Measurements from ENCODE around the gene H2AZ2. TPM values are rescaled to one million over a fixed set of nuclear protein-coding genes. Genes with fewer than 3 reads are reported as not detected.
A peak's percentile ranks its signal among the peaks of the same experiment; 100 is the strongest.

H2AZ2 gene
- total RNA-seq, 1 donor from 2014 or later = 156 TPM

DNA sequence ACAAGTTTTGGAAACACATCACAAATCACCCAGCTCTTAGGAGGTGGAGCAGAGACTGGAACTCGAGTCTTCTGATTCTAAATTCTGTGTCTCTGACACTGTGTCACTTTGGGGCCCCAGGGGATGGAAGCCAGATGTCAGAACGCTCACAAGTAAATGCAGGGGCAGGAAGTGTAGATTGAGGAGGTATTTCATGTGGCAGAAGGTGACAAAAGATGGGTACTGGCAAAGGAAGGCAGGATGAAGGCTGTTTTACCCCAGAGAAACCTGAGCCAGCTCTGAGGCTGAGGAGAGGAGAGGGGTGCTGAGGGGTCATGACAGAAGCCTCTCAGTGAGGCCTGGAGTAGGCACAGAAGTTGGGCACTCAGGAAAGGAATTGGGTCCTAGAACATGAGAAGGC, 43.5 kb upstream of the H2AZ2 start:
- TF ChIP-seq, protein P1, sequence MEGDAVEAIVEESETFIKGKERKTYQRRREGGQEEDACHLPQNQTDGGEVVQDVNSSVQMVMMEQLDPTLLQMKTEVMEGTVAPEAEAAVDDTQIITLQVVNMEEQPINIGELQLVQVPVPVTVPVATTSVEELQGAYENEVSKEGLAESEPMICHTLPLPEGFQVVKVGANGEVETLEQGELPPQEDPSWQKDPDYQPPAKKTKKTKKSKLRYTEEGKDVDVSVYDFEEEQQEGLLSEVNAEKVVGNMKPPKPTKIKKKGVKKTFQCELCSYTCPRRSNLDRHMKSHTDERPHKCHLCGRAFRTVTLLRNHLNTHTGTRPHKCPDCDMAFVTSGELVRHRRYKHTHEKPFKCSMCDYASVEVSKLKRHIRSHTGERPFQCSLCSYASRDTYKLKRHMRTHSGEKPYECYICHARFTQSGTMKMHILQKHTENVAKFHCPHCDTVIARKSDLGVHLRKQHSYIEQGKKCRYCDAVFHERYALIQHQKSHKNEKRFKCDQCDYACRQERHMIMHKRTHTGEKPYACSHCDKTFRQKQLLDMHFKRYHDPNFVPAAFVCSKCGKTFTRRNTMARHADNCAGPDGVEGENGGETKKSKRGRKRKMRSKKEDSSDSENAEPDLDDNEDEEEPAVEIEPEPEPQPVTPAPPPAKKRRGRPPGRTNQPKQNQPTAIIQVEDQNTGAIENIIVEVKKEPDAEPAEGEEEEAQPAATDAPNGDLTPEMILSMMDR (IDR thresholded peaks at IDR 0.05; ENCODE audit: unreplicated experiment) = no peak
- no peak for DNase-seq (ENCODE audit: low spot score in 2 of 2, unreplicated experiment in 2 of 2)
- Mint-ChIP-seq H3K4me1 (no peaks in the 10 kb centered on the region), H3K36me3 (no peaks in the 10 kb centered on the region), H3K9me3 (no peaks in the 10 kb centered on the region), H3K27me3 (ENCODE audit: low read depth) (peaks cover 10% of the 10 kb centered on the region), H3K4me3 (no peak overlapping the region), H3K27ac (no peak overlapping the region)

DNA sequence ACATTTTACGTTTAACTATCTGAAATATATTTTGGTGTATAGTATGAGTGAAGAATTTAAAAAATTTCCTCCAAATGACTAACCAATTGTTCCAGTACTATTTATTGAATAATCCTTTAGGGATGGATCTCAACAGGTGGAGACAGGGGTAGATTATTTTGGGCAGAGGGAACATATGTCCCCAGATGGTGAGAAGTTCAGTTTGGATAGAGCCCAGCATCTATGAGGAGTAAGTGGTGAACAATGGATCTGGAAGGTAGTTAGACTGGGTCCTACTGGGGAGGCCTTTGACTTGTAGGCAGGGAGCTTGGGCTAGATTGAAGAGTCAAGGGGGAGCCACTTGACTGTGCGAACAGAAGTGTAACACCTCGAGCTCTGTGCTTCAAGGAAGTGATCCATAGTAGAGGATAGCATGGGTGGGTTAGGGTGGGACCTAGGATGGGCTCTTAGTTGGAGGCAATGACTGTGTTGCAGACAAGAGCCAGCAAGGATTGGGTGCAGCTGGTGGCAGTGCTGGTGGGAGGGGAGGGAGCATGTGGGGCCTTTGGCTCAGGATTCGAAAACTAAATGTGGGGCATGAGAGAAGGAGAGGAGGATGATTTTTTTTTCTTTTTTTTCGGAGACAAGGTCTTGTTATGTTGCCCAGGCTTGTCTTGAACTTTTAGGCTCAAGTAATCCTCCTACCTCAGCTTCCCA, 41.3 kb upstream of the H2AZ2 start:
- DNase-seq (ENCODE audit: low spot score in 2 of 2, unreplicated experiment in 2 of 2) = no peak
- Mint-ChIP-seq H3K27ac (no peak overlapping the region), H3K4me3 (no peak overlapping the region), H3K27me3 (ENCODE audit: low read depth) (peaks cover 4% of the 10 kb centered on the region), H3K4me1 (peaks cover 9% of the 10 kb centered on the region), H3K36me3 (peaks cover 3% of the 10 kb centered on the region), H3K9me3 (no peaks in the 10 kb centered on the region)
- TF ChIP-seq, protein P1 (IDR thresholded peaks at IDR 0.05; ENCODE audit: unreplicated experiment) = no peak

DNA sequence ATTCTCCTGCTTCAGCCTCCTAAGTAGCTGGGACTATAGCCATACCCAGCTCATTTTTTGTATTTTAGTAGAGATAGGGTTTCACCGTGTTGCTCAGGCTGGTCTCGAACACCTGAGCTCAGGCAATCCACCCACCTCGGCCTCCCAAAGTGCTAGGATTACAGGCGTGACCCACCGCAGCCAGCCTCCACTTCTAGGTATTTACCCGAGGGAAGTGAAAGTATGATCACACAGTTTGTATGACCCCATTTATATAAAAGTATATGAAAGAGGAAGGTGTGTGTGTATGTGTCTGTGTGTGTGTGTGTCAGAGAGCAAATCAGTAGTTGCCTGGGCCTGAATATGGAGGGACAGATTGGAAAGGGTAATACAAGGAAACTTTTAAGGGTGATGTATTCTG, 39.4 kb upstream of the H2AZ2 start:
- Mint-ChIP-seq H3K4me3 (no peak overlapping the region), H3K9me3 (no peaks in the 10 kb centered on the region), H3K4me1 (peaks cover 27% of the 10 kb centered on the region), H3K27me3 (ENCODE audit: low read depth) (peaks cover 2% of the 10 kb centered on the region), H3K27ac (no peak overlapping the region), H3K36me3 (peaks cover 3% of the 10 kb centered on the region)
- DNase-seq (ENCODE audit: low spot score in 2 of 2, unreplicated experiment in 2 of 2) = no peak
- TF ChIP-seq, protein P1 (IDR thresholded peaks at IDR 0.05; ENCODE audit: unreplicated experiment) = no peak

DNA sequence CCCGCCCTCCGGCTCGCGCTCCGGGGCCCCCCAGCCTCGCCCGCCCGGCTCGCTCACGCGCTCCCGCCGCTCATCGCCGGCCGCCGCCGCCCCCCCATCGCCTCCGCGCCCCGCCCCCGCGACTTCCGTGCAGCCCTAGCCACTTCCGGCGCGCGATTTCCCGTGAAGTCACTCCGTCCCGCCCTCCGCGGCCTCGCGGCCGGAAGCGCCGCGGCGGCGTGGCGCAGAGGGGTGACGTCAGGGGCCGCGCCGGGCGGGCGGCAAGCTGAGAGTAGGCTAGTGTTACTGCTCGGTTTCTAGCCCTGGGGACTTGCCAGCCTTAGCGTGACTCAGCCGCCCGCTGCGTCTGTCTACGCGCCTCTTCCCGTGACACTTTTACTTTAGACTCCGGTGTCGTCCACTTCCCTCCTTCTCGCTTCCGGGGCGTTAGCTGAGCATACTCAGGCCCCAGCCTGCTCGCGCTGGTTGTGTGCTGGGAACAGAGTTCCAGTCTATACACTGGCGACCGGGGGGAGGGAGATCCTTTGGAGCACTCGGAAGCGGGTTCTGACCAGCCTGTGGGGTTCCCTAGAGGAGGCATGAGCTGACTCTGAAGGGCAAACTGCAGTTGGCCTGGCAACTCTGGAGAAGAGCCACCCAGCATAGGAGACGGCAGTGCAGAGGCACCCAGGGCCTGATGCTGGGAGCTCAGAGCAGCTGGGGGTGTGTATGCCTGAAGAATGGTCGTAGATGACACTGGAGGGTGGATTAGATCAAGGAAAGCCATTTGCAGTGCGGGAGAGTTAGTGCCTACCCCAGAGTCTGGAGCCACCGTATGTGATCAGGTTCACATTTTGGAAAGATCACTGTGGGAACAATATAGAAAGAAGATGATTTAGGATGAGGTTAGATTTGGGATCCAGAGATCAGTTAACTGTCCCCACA, 37.8 kb upstream of the H2AZ2 start, which contains the start of gene PURB:
PURB (minus strand) TSS at position 137 of the 924 bp plus-strand sequence. CDS start 182 bp downstream, outside the sequence.
- Mint-ChIP-seq H3K9me3 (no peaks in the 10 kb centered on the region), H3K4me3 (peak within 1 kb of the TSS; percentile 99), H3K4me1 (peaks cover 40% of the 10 kb centered on the region), H3K36me3 (peaks cover 4% of the 10 kb centered on the region), H3K27me3 (ENCODE audit: low read depth) (no peaks in the 10 kb centered on the region), H3K27ac (peak within 1 kb of the TSS; percentile 100)
- TF ChIP-seq, protein P1 (IDR thresholded peaks at IDR 0.05; ENCODE audit: unreplicated experiment) = no peak
- peak; percentile 92 to 94 for DNase-seq (ENCODE audit: low spot score in 2 of 2, unreplicated experiment in 2 of 2)

DNA sequence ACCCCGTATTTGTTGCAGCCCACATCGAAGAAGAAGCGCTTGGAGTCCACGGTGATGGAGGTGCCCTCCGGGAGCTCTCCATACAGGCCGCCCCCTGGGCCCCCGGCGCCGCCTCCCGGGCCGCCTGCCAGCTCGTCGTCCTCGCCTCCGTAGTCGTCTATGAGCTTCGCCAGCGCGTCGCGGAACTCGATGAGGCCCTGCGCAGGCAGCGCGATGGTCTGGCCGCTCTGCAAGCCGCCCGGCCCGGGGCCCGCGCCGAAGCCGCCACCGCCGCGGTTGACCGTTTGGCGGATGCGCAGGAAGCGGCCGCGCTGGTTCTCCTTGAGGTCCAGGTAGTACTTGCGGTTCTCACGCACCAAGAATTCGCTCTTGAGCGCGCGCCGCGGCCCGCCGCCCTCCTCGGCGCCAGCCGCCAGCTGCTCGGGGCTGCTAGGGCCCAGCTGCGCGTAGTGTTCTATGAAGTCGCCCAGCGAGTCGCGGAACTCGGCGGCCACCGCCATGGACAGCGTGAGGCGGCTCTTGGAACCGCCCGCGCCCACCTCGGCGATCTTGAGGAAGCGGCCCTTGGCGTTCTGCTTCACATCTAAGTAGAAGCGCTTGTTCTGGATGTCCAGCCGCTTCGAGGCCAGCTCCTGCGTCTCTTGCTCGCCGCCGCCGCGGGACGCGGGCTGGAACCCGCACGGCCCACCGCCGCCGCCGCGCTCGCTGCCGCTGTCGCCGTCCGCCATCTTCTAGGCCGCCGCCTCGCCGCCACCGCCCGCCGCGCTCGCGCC, 36.9 kb upstream of the H2AZ2 start:
- TF ChIP-seq, protein P1 (IDR thresholded peaks at IDR 0.05; ENCODE audit: unreplicated experiment) = no peak
- peak; percentile 48 to 71 for DNase-seq (ENCODE audit: low spot score in 2 of 2, unreplicated experiment in 2 of 2)
- H3K4me1 Mint-ChIP-seq = peaks cover 49% of the 10 kb centered on the region

More for the DNA sequence above, 36.9 kb upstream of the H2AZ2 start:
- peak overlapping the region; percentile 98 for H3K27ac Mint-ChIP-seq
- no peaks in the 10 kb centered on the region for H3K9me3 Mint-ChIP-seq
- peak overlapping the region; percentile 92 for H3K4me3 Mint-ChIP-seq
- H3K27me3 Mint-ChIP-seq (ENCODE audit: low read depth) = no peaks in the 10 kb centered on the region
- peaks cover 8% of the 10 kb centered on the region for H3K36me3 Mint-ChIP-seq
